HepG2 (cell line): ENCODE measurements around the gene ABHD2. TPM values are rescaled to one million over a fixed set of nuclear protein-coding genes. Genes with fewer than 3 reads are reported as not detected.

ENCODE experiments used
- ASH2L ChIP-seq: fragments of 300-600, 200-600 bp; sonication (generic); IDR thresholded peaks from 2 replicates; pipeline ENCODE4 v1.7.0; 2017; ENCODE audit warnings: low read depth, mild to moderate bottlenecking, moderate library complexity, mixed read lengths, low read length; ENCODE audit not compliant: insufficient read length
- HNRNPL ChIP-seq: fragments of 200-400 bp; formaldehyde crosslinking; IDR thresholded peaks from 2 replicates; pipeline ENCODE4 v1.6.1; 2017; ENCODE audit warnings: mild to moderate bottlenecking, low read depth, low read length
- MED1 ChIP-seq: sonication (generic); formaldehyde crosslinking; IDR thresholded peaks from 2 replicates; pipeline ENCODE4 v1.4.0; 2020; ENCODE audit warnings: missing genetic modification reagents
- NAIF1 ChIP-seq: sonication (generic); formaldehyde crosslinking; IDR thresholded peaks from 2 replicates; pipeline ENCODE4 v1.5.0; 2020; ENCODE audit warnings: mild to moderate bottlenecking, missing genetic modification reagents, borderline replicate concordance
- PBX2 ChIP-seq: IDR thresholded peaks from 2 replicates; pipeline ENCODE4 v1.6.1; 2016; ENCODE audit warnings: control low read depth
- RBFOX2 ChIP-seq: fragments of 200-400 bp; formaldehyde crosslinking; IDR thresholded peaks from 2 replicates; pipeline ENCODE4 v1.6.1; 2017; ENCODE audit warnings: low read depth, mild to moderate bottlenecking, low read length
- RELA ChIP-seq: sonication (generic); formaldehyde crosslinking; IDR thresholded peaks from 2 replicates; pipeline ENCODE4 v1.4.0; 2020; ENCODE audit warnings: missing genetic modification reagents
- ZNF788 ChIP-seq: sonication (generic); formaldehyde crosslinking; IDR thresholded peaks from 2 replicates; pipeline ENCODE4 v1.5.0; 2020; ENCODE audit warnings: mild to moderate bottlenecking, missing genetic modification reagents, borderline replicate concordance
- polyA plus RNA-seq, 8 experiments: library from polyadenylated mRNA; depleted of rRNA in 3 of 8; stranded (reverse) in 7 of 8; unstranded in 1 of 8; fragments of >200 nt; fragmentation: Illumina TruSeq in 4 of 8; extraction: Trizol in 4 of 8; gene quantifications; 2 replicates each; pipeline versions ENCODE4 v1.2.1 to v1.2.3, GENCODE V29; 2011 to 2016; ENCODE audit warnings: low read depth in 4 of 8, missing spikeins in 1 of 8, mixed read lengths in 1 of 8; ENCODE audit not compliant: insufficient read depth in 1 of 8
- total RNA-seq, 5 experiments: library from RNA; depleted of rRNA; stranded (reverse); fragments of >200 nt; fragmentation: Illumina TruSeq; extraction: Trizol; gene quantifications; 2 replicates each; pipeline ENCODE4 v1.2.3, GENCODE V29; 2016; ENCODE audit warnings: low read depth in 1 of 5
- TF ChIP-seq, protein P1 (sequence below): sonication (generic); formaldehyde crosslinking; IDR thresholded peaks from 2 replicates; pipeline ENCODE4 v1.5.1; 2020; ENCODE audit warnings: mild to moderate bottlenecking, missing genetic modification reagents, moderate library complexity

The ABHD2 gene
- total and polyA plus RNA-seq, 2 of the 13 experiments (the other 11 are each of a cell fraction or from before 2014, with no cell fraction given), result 14.8 to 22.4 TPM

GRCh38 chr15:89128320-89129122 lies 40.3 kb downstream of the ABHD2 start (continued):
- TF ChIP-seq, protein P1, sequence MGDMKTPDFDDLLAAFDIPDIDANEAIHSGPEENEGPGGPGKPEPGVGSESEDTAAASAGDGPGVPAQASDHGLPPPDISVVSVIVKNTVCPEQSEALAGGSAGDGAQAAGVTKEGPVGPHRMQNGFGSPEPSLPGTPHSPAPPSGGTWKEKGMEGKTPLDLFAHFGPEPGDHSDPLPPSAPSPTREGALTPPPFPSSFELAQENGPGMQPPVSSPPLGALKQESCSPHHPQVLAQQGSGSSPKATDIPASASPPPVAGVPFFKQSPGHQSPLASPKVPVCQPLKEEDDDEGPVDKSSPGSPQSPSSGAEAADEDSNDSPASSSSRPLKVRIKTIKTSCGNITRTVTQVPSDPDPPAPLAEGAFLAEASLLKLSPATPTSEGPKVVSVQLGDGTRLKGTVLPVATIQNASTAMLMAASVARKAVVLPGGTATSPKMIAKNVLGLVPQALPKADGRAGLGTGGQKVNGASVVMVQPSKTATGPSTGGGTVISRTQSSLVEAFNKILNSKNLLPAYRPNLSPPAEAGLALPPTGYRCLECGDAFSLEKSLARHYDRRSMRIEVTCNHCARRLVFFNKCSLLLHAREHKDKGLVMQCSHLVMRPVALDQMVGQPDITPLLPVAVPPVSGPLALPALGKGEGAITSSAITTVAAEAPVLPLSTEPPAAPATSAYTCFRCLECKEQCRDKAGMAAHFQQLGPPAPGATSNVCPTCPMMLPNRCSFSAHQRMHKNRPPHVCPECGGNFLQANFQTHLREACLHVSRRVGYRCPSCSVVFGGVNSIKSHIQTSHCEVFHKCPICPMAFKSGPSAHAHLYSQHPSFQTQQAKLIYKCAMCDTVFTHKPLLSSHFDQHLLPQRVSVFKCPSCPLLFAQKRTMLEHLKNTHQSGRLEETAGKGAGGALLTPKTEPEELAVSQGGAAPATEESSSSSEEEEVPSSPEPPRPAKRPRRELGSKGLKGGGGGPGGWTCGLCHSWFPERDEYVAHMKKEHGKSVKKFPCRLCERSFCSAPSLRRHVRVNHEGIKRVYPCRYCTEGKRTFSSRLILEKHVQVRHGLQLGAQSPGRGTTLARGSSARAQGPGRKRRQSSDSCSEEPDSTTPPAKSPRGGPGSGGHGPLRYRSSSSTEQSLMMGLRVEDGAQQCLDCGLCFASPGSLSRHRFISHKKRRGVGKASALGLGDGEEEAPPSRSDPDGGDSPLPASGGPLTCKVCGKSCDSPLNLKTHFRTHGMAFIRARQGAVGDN (CRISPR knock-in tag), result peak; percentile 23; the same call in 1 of the 2 replicates
- TF ChIP-seq RBFOX2 (no peak), ASH2L (peak; percentile 7), HNRNPL (0 out of 2 replicates have a peak, but pooled peaks have one; percentile 22), RELA (CRISPR knock-in tag) (no peak), PBX2 (CRISPR knock-in tag) (no peak), NAIF1 (no peak), ZNF788 (CRISPR knock-in tag) (peak; percentile 57; the same call in 1 of the 2 replicates), MED1 (CRISPR knock-in tag) (peak; percentile 55; the same call in 1 of the 2 replicates)
